Measurements from ENCODE around the gene HSP90AB1. TPM values are rescaled to one million over a fixed set of nuclear protein-coding genes. Genes with fewer than 3 reads are reported as not detected.

HSP90AB1 gene
- total and polyA plus RNA-seq, 2 experiments from 2014 or later: 440 to 891 TPM

MicroRNAs encoded within 50 kb of the gene (microRNA counts, 767-probe panel; counts per million panel counts)
- microRNA hsa-miR-4647: not detected

Small RNA genes lying within 50 kb of the gene (small RNA-seq; reads per million reads assigned to genes)
- gene RN7SL811P: not detected

Other genes starting within 250 kb of the HSP90AB1 start
- gene MRPL14, start 119.6 kb upstream of the HSP90AB1 start, total RNA-seq: 58.3 and 64.3 TPM in 2 replicates
- 106 and 124 TPM in 2 replicates for gene MRPL14, start 119.6 kb upstream of the HSP90AB1 start, polyA plus RNA-seq
- 31.8 and 43.5 TPM in 2 replicates for gene TMEM63B, start 119.5 kb upstream of the HSP90AB1 start, total RNA-seq
- gene TMEM63B, start 119.5 kb upstream of the HSP90AB1 start, polyA plus RNA-seq: 28.7 and 31.4 TPM in 2 replicates
- gene CAPN11, start 88.3 kb upstream of the HSP90AB1 start, total RNA-seq: 0.16 and 0.23 TPM in 2 replicates
- gene CAPN11, start 88.3 kb upstream of the HSP90AB1 start, polyA plus RNA-seq: 0.13 and 0.39 TPM in 2 replicates
- not detected in 2 replicates for gene MYMX, start 30.2 kb upstream of the HSP90AB1 start, total RNA-seq
- gene MYMX, start 30.2 kb upstream of the HSP90AB1 start, polyA plus RNA-seq: 2.0 TPM in 1 of 2 replicates, not detected in the other
- gene SLC29A1, start 23.5 kb upstream of the HSP90AB1 start, total RNA-seq: 23.3 and 32.4 TPM in 2 replicates
- gene SLC29A1, start 23.5 kb upstream of the HSP90AB1 start, polyA plus RNA-seq: 28.5 and 30.8 TPM in 2 replicates
- gene SLC35B2, start 10.4 kb downstream of the HSP90AB1 start, total RNA-seq: 73.0 and 74.1 TPM in 2 replicates
- gene SLC35B2, start 10.4 kb downstream of the HSP90AB1 start, polyA plus RNA-seq: 92.9 and 104 TPM in 2 replicates
- 13.2 and 16.7 TPM in 2 replicates for gene NFKBIE, start 18.4 kb downstream of the HSP90AB1 start, total RNA-seq
- 9.6 and 14.0 TPM in 2 replicates for gene NFKBIE, start 18.4 kb downstream of the HSP90AB1 start, polyA plus RNA-seq
- 0.30 and 0.44 TPM in 2 replicates for gene TMEM151B, start 23.3 kb downstream of the HSP90AB1 start, total RNA-seq
- 0.30 and 1.0 TPM in 2 replicates for gene TMEM151B, start 23.3 kb downstream of the HSP90AB1 start, polyA plus RNA-seq
- gene AARS2, start 66.2 kb downstream of the HSP90AB1 start, total RNA-seq: 8.8 and 12.6 TPM in 2 replicates
- gene AARS2, start 66.2 kb downstream of the HSP90AB1 start, polyA plus RNA-seq: 11.9 and 17.6 TPM in 2 replicates
- gene SPATS1, start 95.5 kb downstream of the HSP90AB1 start, total RNA-seq: not detected in 2 replicates
- gene SPATS1, start 95.5 kb downstream of the HSP90AB1 start, polyA plus RNA-seq: not detected in 2 replicates
- gene CDC5L, start 140.6 kb downstream of the HSP90AB1 start, total RNA-seq: 22.8 and 23.1 TPM in 2 replicates
- 10.0 and 12.5 TPM in 2 replicates for gene CDC5L, start 140.6 kb downstream of the HSP90AB1 start, polyA plus RNA-seq

Data from hepatocyte (in vitro differentiated cells).